NT2/D1 (cell line): ENCODE measurements around the gene RINL.

Experiments
- YY1 ChIP-seq: IDR thresholded peaks from 2 replicates; pipeline ENCODE4 v1.6.1; 2011; ENCODE audit not compliant: insufficient read length, insufficient read depth
- ZNF274 ChIP-seq: IDR thresholded peaks from 2 replicates; pipeline ENCODE4 v1.6.1; 2011; ENCODE audit warnings: mild to moderate bottlenecking, low read depth, low read length

DNA sequence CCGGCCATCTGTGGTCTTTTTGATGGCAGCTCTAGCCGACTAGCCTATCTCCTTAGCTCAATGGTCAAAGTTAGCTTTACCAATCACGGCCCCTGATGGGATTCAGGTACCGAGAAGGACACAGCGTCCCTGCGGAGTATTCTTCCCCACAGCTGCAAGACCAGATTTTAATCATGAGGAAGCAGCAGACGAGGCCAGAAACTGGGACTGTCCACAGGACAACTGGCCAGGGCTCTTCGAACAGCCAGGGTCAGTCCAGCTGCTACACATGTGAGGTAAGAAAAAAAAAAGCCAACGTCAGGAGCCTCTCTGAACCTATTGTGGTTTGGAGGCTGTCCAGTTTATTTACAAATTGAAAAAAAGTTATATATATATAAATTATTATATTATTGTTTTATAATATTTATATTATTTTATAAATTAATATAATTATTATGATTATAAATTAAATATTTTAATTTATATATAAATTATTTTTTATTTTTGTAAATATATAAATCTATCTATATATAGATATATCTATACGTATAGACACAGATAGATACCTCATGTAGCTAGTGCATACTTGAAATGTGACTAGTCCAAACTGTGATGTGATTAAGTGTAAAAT, 10.8 kb downstream of the RINL start:
- TF ChIP-seq YY1 (no peak), ZNF274 (no peak)
